HepG2 (cell line): ENCODE measurements around the gene C12orf43. TPM values are rescaled to one million over a fixed set of nuclear protein-coding genes. Genes with fewer than 3 reads are reported as not detected.

ENCODE experiments used
- ARID4A ChIP-seq: sonication (generic); formaldehyde crosslinking; IDR thresholded peaks from 2 replicates; pipeline ENCODE4 v1.5.0; 2020; ENCODE audit warnings: mild to moderate bottlenecking, missing genetic modification reagents, borderline replicate concordance
- ATF2 ChIP-seq: sonication (generic); formaldehyde crosslinking; IDR thresholded peaks from 2 replicates; pipeline ENCODE4 v1.4.0; 2020; ENCODE audit warnings: missing genetic modification reagents
- HMGXB4 ChIP-seq, 2 experiments: sonication (generic) in 1 of 2; formaldehyde crosslinking in 1 of 2; IDR thresholded peaks; 2 replicates each; pipeline versions ENCODE4 v1.4.0 to v1.6.1; 2018 to 2020; ENCODE audit warnings: missing genetic modification reagents in 2 of 2, borderline replicate concordance in 1 of 2, low read depth in 1 of 2, mild to moderate bottlenecking in 1 of 2, missing biosample characterization in 1 of 2
- IKZF4 ChIP-seq: sonication (generic); formaldehyde crosslinking; IDR thresholded peaks from 2 replicates; pipeline ENCODE4 v1.5.1; 2020; ENCODE audit warnings: borderline replicate concordance, mild to moderate bottlenecking, low read depth, missing genetic modification reagents; ENCODE audit errors: not compliant biosample characterization
- ISL2 ChIP-seq: sonication (generic); formaldehyde crosslinking; IDR thresholded peaks from 2 replicates; pipeline ENCODE4 v1.5.0; 2020; ENCODE audit warnings: missing genetic modification reagents
- MAFK ChIP-seq, 2 experiments: IDR thresholded peaks in 1 of 2; conservative IDR thresholded peaks in 1 of 2; 2 replicates each; pipeline ENCODE4 v1.6.1; 2011; ENCODE audit warnings: improper control_type of control experiment in 2 of 2, low read length in 2 of 2
- REL ChIP-seq: sonication (generic); formaldehyde crosslinking; conservative IDR thresholded peaks from 2 replicates; pipeline ENCODE4 v1.8.0; 2022; ENCODE audit warnings: mild to moderate bottlenecking, missing genetic modification reagents, moderate library complexity
- RELA ChIP-seq: sonication (generic); formaldehyde crosslinking; IDR thresholded peaks from 2 replicates; pipeline ENCODE4 v1.4.0; 2020; ENCODE audit warnings: missing genetic modification reagents
- SRF ChIP-seq: IDR thresholded peaks from 2 replicates; pipeline ENCODE4 v1.6.1; 2011; ENCODE audit warnings: mild to moderate bottlenecking, low read depth, low read length, moderate library complexity
- SRSF9 ChIP-seq: fragments of 200-400 bp; formaldehyde crosslinking; IDR thresholded peaks from 2 replicates; pipeline ENCODE4 v1.6.1; 2018; ENCODE audit warnings: borderline replicate concordance, mild to moderate bottlenecking, low read depth, low read length; ENCODE audit not compliant: insufficient read depth, poor library complexity, severe bottlenecking
- ZBTB1 ChIP-seq: sonication (generic); formaldehyde crosslinking; IDR thresholded peaks from 2 replicates; pipeline ENCODE4 v1.4.0; 2020; ENCODE audit warnings: missing genetic modification reagents, borderline replicate concordance
- ZBTB2 ChIP-seq: sonication (generic); formaldehyde crosslinking; IDR thresholded peaks from 2 replicates; pipeline ENCODE4 v1.8.0; 2022; ENCODE audit warnings: low read depth, missing genetic modification reagents
- ZBTB26 ChIP-seq: IDR thresholded peaks from 2 replicates; pipeline ENCODE4 v1.6.1; 2016; ENCODE audit warnings: missing compliant biosample characterization, missing genetic modification reagents, borderline replicate concordance
- ZGPAT ChIP-seq: IDR thresholded peaks from 2 replicates; pipeline ENCODE4 v1.6.1; 2016; ENCODE audit warnings: mild to moderate bottlenecking
- ZNF136 ChIP-seq: sonication (generic); formaldehyde crosslinking; IDR thresholded peaks from 2 replicates; pipeline ENCODE4 v1.8.1; 2022; ENCODE audit warnings: low read depth, mild to moderate bottlenecking, moderate library complexity, missing genetic modification reagents
- ZNF75D ChIP-seq: sonication (generic); formaldehyde crosslinking; IDR thresholded peaks from 2 replicates; pipeline ENCODE4 v1.8.1; 2023; ENCODE audit warnings: missing genetic modification reagents, mild to moderate bottlenecking, borderline replicate concordance
- ZNF879 ChIP-seq: sonication (generic); formaldehyde crosslinking; IDR thresholded peaks from 2 replicates; pipeline ENCODE4 v1.8.1; 2023; ENCODE audit warnings: missing genetic modification reagents
- polyA plus RNA-seq, 8 experiments: library from polyadenylated mRNA; depleted of rRNA in 3 of 8; stranded (reverse) in 7 of 8; unstranded in 1 of 8; fragments of >200 nt; fragmentation: Illumina TruSeq in 4 of 8; extraction: Trizol in 4 of 8; gene quantifications; 2 replicates each; pipeline versions ENCODE4 v1.2.1 to v1.2.3, GENCODE V29; 2011 to 2016; ENCODE audit warnings: low read depth in 4 of 8, missing spikeins in 1 of 8, mixed read lengths in 1 of 8; ENCODE audit not compliant: insufficient read depth in 1 of 8
- total RNA-seq, 5 experiments: library from RNA; depleted of rRNA; stranded (reverse); fragments of >200 nt; fragmentation: Illumina TruSeq; extraction: Trizol; gene quantifications; 2 replicates each; pipeline ENCODE4 v1.2.3, GENCODE V29; 2016; ENCODE audit warnings: low read depth in 1 of 5

The C12orf43 gene
- total and polyA plus RNA-seq, 2 of the 13 experiments (the other 11 are each of a cell fraction or from before 2014, with no cell fraction given): 7.9 to 11.1 TPM

- TF ChIP-seq ZBTB2 (CRISPR knock-in tag) (no peak), REL (CRISPR knock-in tag) (no peak), ZNF75D (no peak), MAFK (conservative IDR thresholded peaks at IDR 0.05 in 1 of 2, IDR thresholded peaks at IDR 0.05 in 1 of 2; ENCODE audit: low read length in 2 of 2) (no peak), ZBTB26 (CRISPR knock-in tag) (no peak), ISL2 (CRISPR knock-in tag) (no peak), ZGPAT (CRISPR knock-in tag) (no peak), ARID4A (CRISPR knock-in tag) (peak; percentile 14; the same call in 1 of the 2 replicates), ZBTB1 (CRISPR knock-in tag) (no peak), IKZF4 (no peak), ZNF879 (CRISPR knock-in tag) (no peak), RELA (CRISPR knock-in tag) (no peak), ATF2 (no peak), SRF (no peak), ZNF136 (CRISPR knock-in tag) (no peak), HMGXB4 (CRISPR knock-in tag; IDR thresholded peaks at IDR 0.05; ENCODE audit: borderline replicate concordance in 1 of 2, low read depth in 1 of 2) (no peak), SRSF9 (no peak)
These were observed 7.5 kb upstream of the C12orf43 start (continued) for GRCh38 chr12:121023799-121024198.
